HepG2 (cell line): ENCODE measurements around the gene ZNF121. TPM values are rescaled to one million over a fixed set of nuclear protein-coding genes. Genes with fewer than 3 reads are reported as not detected.

Experiments used
- ATAC-seq: fragments of 200-7000 bp; cut with Tn5 transposase; 3 replicates; pipeline ENCODE4 v1.9.1; 2020; ENCODE audit warnings: mild to moderate bottlenecking, moderate library complexity
- BruUV-seq: library from RNA; stranded (reverse); fragments of 400-500 nt; replicated peaks from 2 replicates; lab custom pipeline; 2021; lab: Mats Ljungman, UMichigan
- CTCF ChIA-PET: fragments of 300-600 bp; formaldehyde crosslinking; extraction: SDS; loops from one replicate; lab custom pipeline; 2021; ENCODE audit warnings: low total read pairs, inconsistent platforms, low intra/inter-chr PET ratio; lab: Yijun Ruan, JAX
- POLR2A ChIA-PET: fragments of 350-600 bp; sonication (Branson Sonifier 250); formaldehyde crosslinking; loops from one replicate; lab custom pipeline; 2020; ENCODE audit warnings: antibody characterized with exemption, inconsistent platforms; lab: Yijun Ruan, JAX
- DNase-seq: peaks from one replicate; pipeline ENCODE4 v3.0.0-alpha.2; 2015; ENCODE audit warnings: low spot score
- FAIRE-seq: peaks from 3 replicates; lab custom pipeline; 2011; peaks lifted over from hg19 to GRCh38; lab: Jason Lieb, UNC
- H2AFZ ChIP-seq: one replicate; pipeline ENCODE4 v1.6.1; 2011; ENCODE audit warnings: low read length, inconsistent platforms
- H3K27ac ChIP-seq: fragments of 300-600 bp; 3 replicates; pipeline ENCODE4 v1.8.0; 2011; ENCODE audit warnings: mixed run types, mild to moderate bottlenecking, mixed read lengths, low read length, inconsistent platforms; ENCODE audit not compliant: insufficient read depth; ENCODE audit errors: extremely low read length
- H3K27me3 ChIP-seq, 2 experiments: fragments of 200-600 bp in 1 of 2; 2 replicates in 1 of 2; 3 replicates in 1 of 2; pipeline versions ENCODE4 v1.6.0 to v1.8.0; 2011; ENCODE audit warnings: low read length in 2 of 2, mild to moderate bottlenecking in 2 of 2, moderate library complexity in 2 of 2, inconsistent platforms in 1 of 2; ENCODE audit not compliant: insufficient read depth in 2 of 2, control insufficient read depth in 1 of 2
- H3K36me3 ChIP-seq, 2 experiments: fragments of 200-600 bp in 1 of 2; replicated peaks in 1 of 2; 2 replicates in 1 of 2; 3 replicates in 1 of 2; pipeline versions ENCODE4 v1.5.1 to v1.8.0; 2011; ENCODE audit warnings: low read length in 2 of 2, inconsistent platforms in 1 of 2; ENCODE audit not compliant: insufficient read depth in 2 of 2, control insufficient read depth in 1 of 2
- H3K4me1 ChIP-seq: 2 replicates; pipeline ENCODE4 v1.5.1; 2012; ENCODE audit warnings: low read length, inconsistent platforms; ENCODE audit not compliant: insufficient read depth
- H3K4me2 ChIP-seq: 2 replicates; pipeline ENCODE4 v1.6.0; 2011; ENCODE audit warnings: low read depth, low read length, inconsistent platforms
- H3K4me3 ChIP-seq, 3 experiments: fragments of 200-600 bp in 1 of 3; sonication (generic), shearing (Covaris generic) in 1 of 3; replicated peaks in 1 of 3; 2 replicates each; pipeline ENCODE4 v1.5.1; 2011 to 2016; ENCODE audit warnings: low read length in 3 of 3, inconsistent platforms in 2 of 3, low read depth in 2 of 3, mild to moderate bottlenecking in 2 of 3, control low read depth in 1 of 3, mixed read lengths in 1 of 3; ENCODE audit not compliant: insufficient read depth in 1 of 3
- H3K79me2 ChIP-seq: one replicate; pipeline ENCODE4 v1.6.1; 2011; ENCODE audit warnings: low read length, inconsistent platforms; ENCODE audit not compliant: insufficient read depth
- H3K9ac ChIP-seq: 2 replicates; pipeline ENCODE4 v1.6.0; 2011; ENCODE audit warnings: mild to moderate bottlenecking, low read depth, low read length, inconsistent platforms; ENCODE audit not compliant: insufficient read depth
- H3K9me3 ChIP-seq: 2 replicates; pipeline ENCODE4 v1.5.1; 2012; ENCODE audit warnings: mild to moderate bottlenecking, low read length
- H4K20me1 ChIP-seq: 2 replicates; pipeline ENCODE4 v1.6.0; 2011; ENCODE audit warnings: inconsistent platforms, mild to moderate bottlenecking, low read length, moderate library complexity; ENCODE audit not compliant: insufficient read depth
- JARID2 ChIP-seq: sonication (generic); formaldehyde crosslinking; IDR thresholded peaks from 2 replicates; pipeline ENCODE4 v1.8.1; 2023; ENCODE audit warnings: missing genetic modification reagents, inconsistent platforms; ENCODE audit not compliant: insufficient replicate concordance
- KLF9 ChIP-seq: IDR thresholded peaks from 2 replicates; pipeline ENCODE4 v1.6.1; 2016; ENCODE audit warnings: low read depth
- MEF2D ChIP-seq: sonication (generic); formaldehyde crosslinking; IDR thresholded peaks from 2 replicates; pipeline ENCODE4 v1.5.1; 2020; ENCODE audit warnings: mild to moderate bottlenecking, missing genetic modification reagents
- RFX1 ChIP-seq: fragments of 450-650 bp; IDR thresholded peaks from 2 replicates; pipeline ENCODE4 v1.6.1; 2017
- ZFY ChIP-seq: sonication (generic); formaldehyde crosslinking; IDR thresholded peaks from 2 replicates; pipeline ENCODE4 v1.4.0; 2020; ENCODE audit warnings: missing genetic modification reagents
- ZNF256 ChIP-seq: sonication (generic); formaldehyde crosslinking; conservative IDR thresholded peaks from 2 replicates; pipeline ENCODE4 v1.4.0; 2020; ENCODE audit warnings: missing genetic modification reagents
- ZSCAN9 ChIP-seq: IDR thresholded peaks from 2 replicates; pipeline ENCODE4 v1.6.1; 2016; ENCODE audit warnings: borderline replicate concordance
- WGBS: methylation state at CpG from one replicate; pipeline ENCODE4 v1.1.6; 2017; ENCODE audit warnings: low lambda C conversion rate; 5-methylcytosine and 5-hydroxymethylcytosine counted together
- in situ Hi-C: cut with HindIII; loops from 2 replicates; pipeline ENCODE4 v1.10.0; 2017; ENCODE audit warnings: low pct_unique_long_range_greater_than_20kb; ENCODE audit not compliant: extremely low pct_ligation_motif_present
- intact Hi-C: fragments of 100-400 bp; cut with micrococcal nuclease; formaldehyde crosslinking; loops from one replicate; pipeline ENCODE4 v1.10.0; 2022; ENCODE audit not compliant: unreplicated experiment
- polyA plus RNA-seq, 8 experiments: library from polyadenylated mRNA; depleted of rRNA in 3 of 8; stranded (reverse) in 7 of 8; unstranded in 1 of 8; fragments of >200 nt; fragmentation: Illumina TruSeq in 4 of 8; extraction: Trizol in 4 of 8; gene quantifications; 2 replicates each; pipeline versions ENCODE4 v1.2.1 to v1.2.3, GENCODE V29; 2011 to 2016; ENCODE audit warnings: low read depth in 4 of 8, missing spikeins in 1 of 8, mixed read lengths in 1 of 8; ENCODE audit not compliant: insufficient read depth in 1 of 8
- total RNA-seq, 5 experiments: library from RNA; depleted of rRNA; stranded (reverse); fragments of >200 nt; fragmentation: Illumina TruSeq; extraction: Trizol; gene quantifications; 2 replicates each; pipeline ENCODE4 v1.2.3, GENCODE V29; 2016; ENCODE audit warnings: low read depth in 1 of 5
- TF ChIP-seq, protein P1 (sequence below): sonication (generic); formaldehyde crosslinking; IDR thresholded peaks from 2 replicates; pipeline ENCODE4 v1.8.0; 2023; ENCODE audit warnings: mild to moderate bottlenecking, missing genetic modification reagents
- TF ChIP-seq, protein P2 (sequence below): sonication (generic); formaldehyde crosslinking; IDR thresholded peaks from 2 replicates; pipeline ENCODE4 v1.4.0; 2020; ENCODE audit warnings: mild to moderate bottlenecking, missing genetic modification reagents

ZNF121 gene
- total and polyA plus RNA-seq, 2 of the 13 experiments (the other 11 are each of a cell fraction or from before 2014, with no cell fraction given) = 7.8 to 56.3 TPM

DNA sequence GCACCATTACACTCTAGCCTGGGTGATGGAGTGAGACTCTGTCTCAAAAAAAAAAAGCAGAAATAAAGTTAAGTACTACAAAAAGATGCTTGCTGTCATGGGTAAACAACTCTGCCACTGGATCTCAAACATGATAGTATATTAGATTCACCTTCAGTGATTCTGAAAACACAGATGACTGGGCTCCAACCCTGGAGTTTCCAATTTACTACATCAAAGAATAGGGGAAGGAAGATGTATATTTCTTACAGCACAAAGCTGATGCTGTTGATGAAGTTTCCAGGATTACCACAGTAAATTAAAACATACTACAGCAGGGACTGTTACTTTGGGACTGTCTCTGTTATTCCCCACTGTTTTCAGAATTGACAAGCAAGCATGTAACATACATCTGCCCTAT lies 31.5 kb upstream of the ZNF121 start:
- ChIA-PET CTCF (no interaction called here), POLR2A (no interaction called here)
- Histone ChIP-seq H3K9me3 (no peaks in the 10 kb centered on the region), H3K4me2 (no peak overlapping the region), H3K4me3 (no peak overlapping the region), H3K27me3 (no peaks in the 10 kb centered on the region; a peak in 1 of 5 replicates), H2AFZ (no peak overlapping the region), H4K20me1 (no peaks in the 10 kb centered on the region), H3K27ac (no peak overlapping the region), H3K4me1 (peaks cover 12% of the 10 kb centered on the region), H3K79me2 (peaks cover 15% of the 10 kb centered on the region), H3K9ac (no peak overlapping the region), H3K36me3 (peaks cover 19 to 68% of the 10 kb centered on the region in 2 experiments)
- in situ Hi-C loops = no loop called here
- ATAC-seq (no peak), FAIRE-seq (no peak), DNase-seq (no peak)
- no TSS peak for BruUV-seq
- TF ChIP-seq ZFY (CRISPR knock-in tag) = no peak
- intact Hi-C loops = no loop called here

DNA sequence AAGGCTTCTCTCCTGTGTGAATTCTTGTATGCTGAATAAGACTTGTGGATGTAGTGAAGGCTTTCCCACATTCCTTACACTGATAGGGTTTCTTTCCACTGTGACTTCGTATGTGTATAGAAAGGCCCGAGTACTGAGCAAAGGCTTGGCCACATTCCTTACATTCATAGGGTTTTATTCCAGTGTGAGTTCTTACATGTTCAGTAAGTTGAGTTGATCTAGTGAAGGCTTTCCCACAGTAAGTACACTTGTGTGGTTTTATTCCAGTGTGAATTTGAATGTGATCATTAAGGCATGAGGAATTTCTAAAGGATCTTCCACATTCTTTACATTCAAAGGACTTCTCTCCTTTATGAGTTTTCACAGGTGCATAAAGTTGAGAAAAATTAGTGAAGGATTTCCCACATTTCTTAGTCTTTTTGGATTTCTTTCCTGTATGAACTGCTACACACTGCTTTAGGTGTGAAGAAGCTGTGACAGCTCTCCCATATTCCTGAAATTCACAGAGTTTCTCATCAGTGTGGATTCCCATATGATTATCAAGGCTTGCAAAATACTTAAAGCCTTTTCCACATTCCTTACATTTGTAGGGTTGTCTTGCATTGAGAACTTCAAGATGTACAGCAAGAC lies 26.3 kb upstream of the ZNF121 start:
- Histone ChIP-seq H3K4me3 (no peak overlapping the region), H3K4me1 (no peaks in the 10 kb centered on the region), H3K9me3 (no peaks in the 10 kb centered on the region), H4K20me1 (no peaks in the 10 kb centered on the region), H3K4me2 (no peak overlapping the region), H3K9ac (no peak overlapping the region), H3K36me3 (peaks cover 12 to 55% of the 10 kb centered on the region in 2 experiments), H2AFZ (no peak overlapping the region), H3K27ac (no peak overlapping the region), H3K79me2 (no peaks in the 10 kb centered on the region), H3K27me3 (no peaks in the 10 kb centered on the region)
- no peak for FAIRE-seq
- no peak for ATAC-seq
- no peak for TF ChIP-seq ZNF256 (CRISPR knock-in tag)
- no peak for TF ChIP-seq KLF9 (CRISPR knock-in tag)
- no peak for TF ChIP-seq ZSCAN9
- TF ChIP-seq RFX1 = no peak
- no peak for TF ChIP-seq MEF2D
- TF ChIP-seq, protein P1, sequence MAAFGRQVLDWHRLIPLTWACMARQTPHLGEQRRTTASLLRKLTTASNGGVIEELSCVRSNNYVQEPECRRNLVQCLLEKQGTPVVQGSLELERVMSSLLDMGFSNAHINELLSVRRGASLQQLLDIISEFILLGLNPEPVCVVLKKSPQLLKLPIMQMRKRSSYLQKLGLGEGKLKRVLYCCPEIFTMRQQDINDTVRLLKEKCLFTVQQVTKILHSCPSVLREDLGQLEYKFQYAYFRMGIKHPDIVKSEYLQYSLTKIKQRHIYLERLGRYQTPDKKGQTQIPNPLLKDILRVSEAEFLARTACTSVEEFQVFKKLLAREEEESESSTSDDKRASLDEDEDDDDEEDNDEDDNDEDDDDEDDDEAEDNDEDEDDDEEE (CRISPR knock-in tag) = no peak
- TF ChIP-seq, protein P2, sequence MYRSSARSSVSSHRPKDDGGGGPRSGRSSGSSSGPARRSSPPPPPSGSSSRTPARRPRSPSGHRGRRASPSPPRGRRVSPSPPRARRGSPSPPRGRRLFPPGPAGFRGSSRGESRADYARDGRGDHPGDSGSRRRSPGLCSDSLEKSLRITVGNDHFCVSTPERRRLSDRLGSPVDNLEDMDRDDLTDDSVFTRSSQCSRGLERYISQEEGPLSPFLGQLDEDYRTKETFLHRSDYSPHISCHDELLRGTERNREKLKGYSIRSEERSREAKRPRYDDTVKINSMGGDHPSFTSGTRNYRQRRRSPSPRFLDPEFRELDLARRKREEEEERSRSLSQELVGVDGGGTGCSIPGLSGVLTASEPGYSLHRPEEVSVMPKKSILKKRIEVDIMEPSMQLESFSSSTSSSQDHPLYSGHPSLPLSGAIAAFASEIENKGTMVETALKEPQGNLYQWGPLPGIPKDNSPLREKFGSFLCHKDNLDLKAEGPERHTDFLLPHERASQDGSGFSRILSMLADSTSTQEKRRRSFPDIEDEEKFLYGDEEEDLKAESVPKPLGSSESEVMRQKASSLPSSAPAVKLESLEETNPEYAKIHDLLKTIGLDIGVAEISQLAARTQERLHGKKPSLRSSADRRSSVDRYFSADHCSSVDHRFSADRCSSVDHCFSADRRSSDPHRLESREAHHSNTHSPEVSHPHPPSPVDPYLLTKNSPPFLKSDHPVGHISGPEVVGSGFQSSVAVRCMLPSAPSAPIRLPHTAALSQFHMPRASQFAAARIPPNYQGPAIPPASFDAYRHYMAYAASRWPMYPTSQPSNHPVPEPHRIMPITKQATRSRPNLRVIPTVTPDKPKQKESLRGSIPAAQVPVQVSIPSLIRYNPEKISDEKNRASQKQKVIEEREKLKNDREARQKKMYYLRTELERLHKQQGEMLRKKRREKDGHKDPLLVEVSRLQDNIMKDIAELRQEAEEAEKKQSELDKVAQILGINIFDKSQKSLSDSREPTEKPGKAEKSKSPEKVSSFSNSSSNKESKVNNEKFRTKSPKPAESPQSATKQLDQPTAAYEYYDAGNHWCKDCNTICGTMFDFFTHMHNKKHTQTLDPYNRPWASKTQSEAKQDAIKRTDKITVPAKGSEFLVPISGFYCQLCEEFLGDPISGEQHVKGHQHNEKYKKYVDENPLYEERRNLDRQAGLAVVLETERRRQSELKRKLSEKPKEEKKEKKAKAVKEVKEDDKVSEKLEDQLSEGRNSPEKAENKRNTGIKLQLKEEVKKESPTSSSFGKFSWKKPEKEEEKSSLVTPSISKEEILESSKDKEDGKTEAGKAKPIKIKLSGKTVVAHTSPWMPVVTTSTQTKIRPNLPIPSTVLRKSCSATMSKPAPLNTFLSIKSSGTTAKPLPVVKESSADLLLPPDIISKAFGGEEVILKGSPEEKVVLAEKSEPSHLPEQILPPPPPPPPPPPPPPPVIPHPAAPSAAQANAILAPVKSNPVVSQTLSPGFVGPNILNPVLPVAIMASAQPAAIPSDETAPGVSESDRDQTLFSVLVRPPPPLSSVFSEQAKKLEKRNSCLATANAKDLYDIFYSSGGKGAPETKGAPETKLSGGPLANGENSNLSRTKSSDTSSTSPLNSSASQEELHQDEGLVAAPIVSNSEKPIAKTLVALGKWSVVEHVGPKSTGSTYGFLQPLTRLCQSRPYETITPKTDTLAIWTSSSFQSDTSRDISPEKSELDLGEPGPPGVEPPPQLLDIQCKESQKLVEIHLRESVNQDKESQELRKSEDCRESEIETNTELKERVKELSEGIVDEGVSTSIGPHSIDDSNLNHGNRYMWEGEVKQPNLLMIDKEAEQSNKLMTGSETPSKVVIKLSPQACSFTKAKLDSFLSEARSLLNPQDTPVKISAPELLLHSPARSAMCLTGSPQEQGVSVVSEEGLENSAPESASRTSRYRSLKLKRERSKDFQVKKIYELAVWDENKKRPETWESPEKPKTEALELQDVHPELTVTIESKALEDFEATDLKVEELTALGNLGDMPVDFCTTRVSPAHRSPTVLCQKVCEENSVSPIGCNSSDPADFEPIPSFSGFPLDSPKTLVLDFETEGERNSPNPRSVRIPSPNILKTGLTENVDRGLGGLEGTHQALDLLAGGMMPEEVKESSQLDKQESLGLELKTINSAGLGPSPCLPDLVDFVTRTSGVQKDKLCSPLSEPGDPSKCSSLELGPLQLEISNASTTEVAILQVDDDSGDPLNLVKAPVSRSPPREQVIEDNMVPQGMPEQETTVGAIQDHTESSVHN (CRISPR knock-in tag) = no peak
- TF ChIP-seq JARID2 (CRISPR knock-in tag) = no peak
- intact Hi-C loops (no loop called here), in situ Hi-C loops (no loop called here)
- no peak for DNase-seq
- 97% methylated on average over 2 of the region's 2 CpGs for WGBS
- CTCF ChIA-PET = no interaction called here
- TSS peak; percentile 45 for BruUV-seq
- POLR2A ChIA-PET = no interaction called here
